HL-60 (cell line): ENCODE measurements around the gene MYO3B.

ENCODE experiments used
- DNase-seq, 2 experiments: peaks; one replicate each; pipeline ENCODE4 v3.0.0-alpha.2; 2010 to 2020; ENCODE audit warnings: low read depth in 1 of 2, low spot score in 1 of 2
- H3K27ac ChIP-seq: fragments of 250-450 bp; sonication (Bioruptor Pico); replicated peaks from 2 replicates; pipeline ENCODE4 v1.5.1; 2020; ENCODE audit warnings: mild to moderate bottlenecking, moderate library complexity
- H3K27me3 ChIP-seq: fragments of 250-450 bp; sonication (Bioruptor Pico); 2 replicates; pipeline ENCODE4 v1.5.1; 2021; ENCODE audit warnings: mild to moderate bottlenecking, moderate library complexity; ENCODE audit not compliant: insufficient read depth, poor library complexity, severe bottlenecking
- H3K4me3 ChIP-seq: replicated peaks from 2 replicates; pipeline ENCODE4 v1.5.1; 2011; ENCODE audit warnings: mild to moderate bottlenecking, control low read depth, low read length; ENCODE audit not compliant: insufficient read depth
- GABPA ChIP-seq: IDR thresholded peaks from 2 replicates; pipeline ENCODE4 v1.6.1; 2012; ENCODE audit warnings: low read depth
- POLR2AphosphoS5 ChIP-seq: IDR thresholded peaks from 2 replicates; pipeline ENCODE4 v1.6.1; 2012; ENCODE audit warnings: low read depth
- SPI1 ChIP-seq: IDR thresholded peaks from 2 replicates; pipeline ENCODE4 v1.6.1; 2012; ENCODE audit warnings: low read depth, mild to moderate bottlenecking, borderline replicate concordance
- TF ChIP-seq, protein P1 (sequence below): IDR thresholded peaks from one replicate; pipeline ENCODE4 v1.5.1; 2011; ENCODE audit warnings: low read length, control low read depth, inconsistent platforms; ENCODE audit not compliant: insufficient read depth
- TF ChIP-seq, protein P2 (sequence below): IDR thresholded peaks from 2 replicates; pipeline ENCODE4 v1.6.1; 2012; ENCODE audit warnings: low read depth; ENCODE audit not compliant: insufficient replicate concordance

Gene MYO3B

DNA sequence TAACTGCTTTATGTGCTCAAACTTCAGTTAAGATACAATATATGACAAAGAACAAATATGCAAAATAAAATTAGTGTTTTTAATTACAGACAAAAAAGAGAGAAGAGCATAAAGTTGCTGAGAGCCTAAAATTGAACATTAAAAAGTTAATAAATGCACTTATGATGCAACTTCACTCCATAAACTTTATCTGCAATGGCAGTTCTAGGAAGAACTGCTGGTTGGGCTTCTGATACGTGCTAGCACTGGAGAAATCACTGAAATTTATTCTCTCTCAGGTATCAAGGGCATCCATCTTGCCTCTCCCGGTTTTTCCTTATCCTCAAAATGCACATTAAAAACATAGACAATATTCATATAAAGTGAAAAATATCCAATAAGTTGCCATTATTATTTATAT is 35.7 kb downstream of the MYO3B start:
- TF ChIP-seq SPI1: no peak
- TF ChIP-seq, protein P1, sequence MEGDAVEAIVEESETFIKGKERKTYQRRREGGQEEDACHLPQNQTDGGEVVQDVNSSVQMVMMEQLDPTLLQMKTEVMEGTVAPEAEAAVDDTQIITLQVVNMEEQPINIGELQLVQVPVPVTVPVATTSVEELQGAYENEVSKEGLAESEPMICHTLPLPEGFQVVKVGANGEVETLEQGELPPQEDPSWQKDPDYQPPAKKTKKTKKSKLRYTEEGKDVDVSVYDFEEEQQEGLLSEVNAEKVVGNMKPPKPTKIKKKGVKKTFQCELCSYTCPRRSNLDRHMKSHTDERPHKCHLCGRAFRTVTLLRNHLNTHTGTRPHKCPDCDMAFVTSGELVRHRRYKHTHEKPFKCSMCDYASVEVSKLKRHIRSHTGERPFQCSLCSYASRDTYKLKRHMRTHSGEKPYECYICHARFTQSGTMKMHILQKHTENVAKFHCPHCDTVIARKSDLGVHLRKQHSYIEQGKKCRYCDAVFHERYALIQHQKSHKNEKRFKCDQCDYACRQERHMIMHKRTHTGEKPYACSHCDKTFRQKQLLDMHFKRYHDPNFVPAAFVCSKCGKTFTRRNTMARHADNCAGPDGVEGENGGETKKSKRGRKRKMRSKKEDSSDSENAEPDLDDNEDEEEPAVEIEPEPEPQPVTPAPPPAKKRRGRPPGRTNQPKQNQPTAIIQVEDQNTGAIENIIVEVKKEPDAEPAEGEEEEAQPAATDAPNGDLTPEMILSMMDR: no peak
- TF ChIP-seq POLR2AphosphoS5: no peak
- TF ChIP-seq, protein P2, sequence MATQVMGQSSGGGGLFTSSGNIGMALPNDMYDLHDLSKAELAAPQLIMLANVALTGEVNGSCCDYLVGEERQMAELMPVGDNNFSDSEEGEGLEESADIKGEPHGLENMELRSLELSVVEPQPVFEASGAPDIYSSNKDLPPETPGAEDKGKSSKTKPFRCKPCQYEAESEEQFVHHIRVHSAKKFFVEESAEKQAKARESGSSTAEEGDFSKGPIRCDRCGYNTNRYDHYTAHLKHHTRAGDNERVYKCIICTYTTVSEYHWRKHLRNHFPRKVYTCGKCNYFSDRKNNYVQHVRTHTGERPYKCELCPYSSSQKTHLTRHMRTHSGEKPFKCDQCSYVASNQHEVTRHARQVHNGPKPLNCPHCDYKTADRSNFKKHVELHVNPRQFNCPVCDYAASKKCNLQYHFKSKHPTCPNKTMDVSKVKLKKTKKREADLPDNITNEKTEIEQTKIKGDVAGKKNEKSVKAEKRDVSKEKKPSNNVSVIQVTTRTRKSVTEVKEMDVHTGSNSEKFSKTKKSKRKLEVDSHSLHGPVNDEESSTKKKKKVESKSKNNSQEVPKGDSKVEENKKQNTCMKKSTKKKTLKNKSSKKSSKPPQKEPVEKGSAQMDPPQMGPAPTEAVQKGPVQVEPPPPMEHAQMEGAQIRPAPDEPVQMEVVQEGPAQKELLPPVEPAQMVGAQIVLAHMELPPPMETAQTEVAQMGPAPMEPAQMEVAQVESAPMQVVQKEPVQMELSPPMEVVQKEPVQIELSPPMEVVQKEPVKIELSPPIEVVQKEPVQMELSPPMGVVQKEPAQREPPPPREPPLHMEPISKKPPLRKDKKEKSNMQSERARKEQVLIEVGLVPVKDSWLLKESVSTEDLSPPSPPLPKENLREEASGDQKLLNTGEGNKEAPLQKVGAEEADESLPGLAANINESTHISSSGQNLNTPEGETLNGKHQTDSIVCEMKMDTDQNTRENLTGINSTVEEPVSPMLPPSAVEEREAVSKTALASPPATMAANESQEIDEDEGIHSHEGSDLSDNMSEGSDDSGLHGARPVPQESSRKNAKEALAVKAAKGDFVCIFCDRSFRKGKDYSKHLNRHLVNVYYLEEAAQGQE: no peak
- TF ChIP-seq GABPA: no peak
- DNase-seq: no peak
- no peak overlapping the region for H3K27ac ChIP-seq
- no peaks in the 10 kb centered on the region for H3K27me3 ChIP-seq
- H3K4me3 ChIP-seq: no peak overlapping the region

DNA sequence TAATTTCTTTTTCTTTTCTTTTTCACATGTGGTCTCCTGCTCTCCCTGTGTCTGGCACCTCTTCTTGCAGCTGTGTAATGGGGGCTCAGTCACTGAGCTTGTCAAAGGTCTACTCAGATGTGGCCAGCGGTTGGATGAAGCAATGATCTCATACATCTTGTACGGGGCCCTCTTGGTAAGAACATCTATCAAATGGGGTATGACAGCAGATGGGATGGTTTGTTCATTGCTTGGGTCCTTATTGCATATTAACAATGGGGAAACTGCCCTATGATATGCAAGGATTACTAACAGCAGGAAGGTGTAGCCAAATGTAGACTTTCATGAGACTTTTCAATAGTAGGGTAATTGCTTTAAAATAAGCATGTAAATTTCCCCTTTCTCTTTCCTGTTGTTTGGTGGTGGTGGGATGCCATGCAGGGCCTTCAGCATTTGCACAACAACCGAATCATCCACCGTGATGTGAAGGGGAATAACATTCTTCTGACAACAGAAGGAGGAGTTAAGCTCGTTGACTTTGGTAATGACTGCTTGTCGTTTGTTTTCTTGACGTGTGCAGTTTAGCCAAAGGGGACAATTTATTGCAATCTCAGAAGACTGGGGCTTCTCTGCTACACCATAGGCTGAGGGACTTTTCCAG is 36.5 kb downstream of the MYO3B start:
- no peak overlapping the region for H3K4me3 ChIP-seq
- H3K27ac ChIP-seq: no peak overlapping the region
- no peak for DNase-seq
- TF ChIP-seq, protein P1: no peak
- TF ChIP-seq POLR2AphosphoS5 (no peak), GABPA (no peak), SPI1 (no peak)
- TF ChIP-seq, protein P2: no peak
- H3K27me3 ChIP-seq: no peaks in the 10 kb centered on the region

DNA sequence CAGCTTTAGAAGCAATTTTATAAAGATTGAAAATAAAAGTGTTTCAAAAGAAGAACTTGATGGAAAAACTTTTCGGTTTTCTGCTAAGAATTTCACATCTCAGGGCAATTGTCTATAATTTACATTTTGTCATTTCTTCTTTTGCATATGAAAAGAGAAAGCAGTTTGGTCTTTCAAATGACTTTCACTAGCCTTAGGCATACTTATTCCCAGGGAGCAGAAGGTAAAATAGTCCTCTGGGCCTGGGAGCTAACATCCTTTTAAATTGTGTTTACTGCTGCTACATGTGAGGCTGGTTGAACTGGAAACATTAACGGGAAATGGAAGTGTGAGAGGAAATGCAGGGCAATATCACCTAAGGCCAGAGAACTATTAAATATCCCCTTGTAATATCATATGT is 37.1 kb downstream of the MYO3B start:
- no peak overlapping the region for H3K27ac ChIP-seq
- no peak for DNase-seq
- H3K27me3 ChIP-seq: no peaks in the 10 kb centered on the region
- no peak overlapping the region for H3K4me3 ChIP-seq
- TF ChIP-seq POLR2AphosphoS5 (no peak), GABPA (no peak)

DNA sequence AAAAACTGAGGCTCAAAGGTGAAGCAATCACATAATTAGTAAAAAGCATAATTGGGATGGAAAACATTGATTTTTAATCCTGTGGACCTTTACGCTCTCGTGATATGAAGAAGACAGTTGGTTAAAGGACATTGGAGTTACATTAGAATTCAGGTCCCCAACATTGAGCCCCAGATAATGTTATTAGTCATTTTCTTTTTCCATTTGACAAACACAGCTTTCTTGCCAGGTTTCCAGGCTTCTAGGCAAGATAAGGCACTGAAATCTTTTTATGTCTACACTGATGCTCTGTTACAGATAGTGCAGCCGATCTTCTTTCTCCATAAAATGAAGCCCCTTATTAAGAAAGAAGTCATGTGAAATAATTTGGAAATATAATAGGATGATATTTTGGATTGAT is 38.5 kb downstream of the MYO3B start:
- Histone ChIP-seq H3K4me3 (no peak overlapping the region), H3K27me3 (no peaks in the 10 kb centered on the region), H3K27ac (no peak overlapping the region)
- no peak for DNase-seq
- TF ChIP-seq POLR2AphosphoS5: no peak
- TF ChIP-seq, protein P2: no peak
- no peak for TF ChIP-seq SPI1
- no peak for TF ChIP-seq GABPA
- TF ChIP-seq, protein P1: no peak
